GM12865 (cell line): Measurements from ENCODE around the gene KCND1.
A peak's percentile ranks its signal among the peaks of the same experiment; 100 is the strongest.

Experiments used
- DNase-seq: peaks from one replicate; pipeline ENCODE4 v3.0.0; 2010; ENCODE audit warnings: low read depth
- H3K4me3 ChIP-seq: 2 replicates; pipeline ENCODE4 v1.5.1; 2011; ENCODE audit warnings: mild to moderate bottlenecking, low read depth, low read length, control low read depth
- TF ChIP-seq, protein P1 (sequence below): IDR thresholded peaks from 2 replicates; pipeline ENCODE4 v1.5.1; 2011; ENCODE audit warnings: low read length, control low read depth, low read depth, inconsistent platforms; ENCODE audit not compliant: insufficient read depth; ENCODE audit errors: missing control alignments

KCND1 gene

GRCh38 chrX:49000636-49001035, 29.0 kb upstream of the KCND1 start:
- TF ChIP-seq, protein P1, sequence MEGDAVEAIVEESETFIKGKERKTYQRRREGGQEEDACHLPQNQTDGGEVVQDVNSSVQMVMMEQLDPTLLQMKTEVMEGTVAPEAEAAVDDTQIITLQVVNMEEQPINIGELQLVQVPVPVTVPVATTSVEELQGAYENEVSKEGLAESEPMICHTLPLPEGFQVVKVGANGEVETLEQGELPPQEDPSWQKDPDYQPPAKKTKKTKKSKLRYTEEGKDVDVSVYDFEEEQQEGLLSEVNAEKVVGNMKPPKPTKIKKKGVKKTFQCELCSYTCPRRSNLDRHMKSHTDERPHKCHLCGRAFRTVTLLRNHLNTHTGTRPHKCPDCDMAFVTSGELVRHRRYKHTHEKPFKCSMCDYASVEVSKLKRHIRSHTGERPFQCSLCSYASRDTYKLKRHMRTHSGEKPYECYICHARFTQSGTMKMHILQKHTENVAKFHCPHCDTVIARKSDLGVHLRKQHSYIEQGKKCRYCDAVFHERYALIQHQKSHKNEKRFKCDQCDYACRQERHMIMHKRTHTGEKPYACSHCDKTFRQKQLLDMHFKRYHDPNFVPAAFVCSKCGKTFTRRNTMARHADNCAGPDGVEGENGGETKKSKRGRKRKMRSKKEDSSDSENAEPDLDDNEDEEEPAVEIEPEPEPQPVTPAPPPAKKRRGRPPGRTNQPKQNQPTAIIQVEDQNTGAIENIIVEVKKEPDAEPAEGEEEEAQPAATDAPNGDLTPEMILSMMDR: no peak
- no peak overlapping the region for H3K4me3 ChIP-seq
- no peak for DNase-seq

GRCh38 chrX:48999030-48999429, 27.4 kb upstream of the KCND1 start:
- H3K4me3 ChIP-seq: no peak overlapping the region
- TF ChIP-seq, protein P1: no peak
- no peak for DNase-seq

DNA sequence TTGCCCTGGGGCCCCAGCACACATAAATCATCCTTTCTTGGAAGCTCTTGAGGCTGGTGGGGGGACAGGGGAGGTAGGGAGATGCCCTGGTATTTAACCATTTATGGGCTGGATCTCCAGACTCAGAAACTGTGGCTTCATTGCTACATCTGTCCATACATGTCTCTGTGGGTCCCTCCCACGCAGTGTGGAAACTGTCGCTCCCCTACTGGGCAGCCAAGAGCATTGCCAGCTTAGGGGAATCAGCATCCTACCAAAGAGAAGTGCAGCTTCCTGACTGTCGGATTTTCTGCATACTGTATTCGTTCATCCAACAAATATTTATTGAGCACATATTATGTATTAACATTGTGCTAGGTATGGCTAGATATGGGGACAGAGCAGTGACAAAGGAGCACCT, 26.7 kb upstream of the KCND1 start:
- H3K4me3 ChIP-seq: no peak overlapping the region
- TF ChIP-seq, protein P1: no peak
- peak; percentile 14 for DNase-seq

DNA sequence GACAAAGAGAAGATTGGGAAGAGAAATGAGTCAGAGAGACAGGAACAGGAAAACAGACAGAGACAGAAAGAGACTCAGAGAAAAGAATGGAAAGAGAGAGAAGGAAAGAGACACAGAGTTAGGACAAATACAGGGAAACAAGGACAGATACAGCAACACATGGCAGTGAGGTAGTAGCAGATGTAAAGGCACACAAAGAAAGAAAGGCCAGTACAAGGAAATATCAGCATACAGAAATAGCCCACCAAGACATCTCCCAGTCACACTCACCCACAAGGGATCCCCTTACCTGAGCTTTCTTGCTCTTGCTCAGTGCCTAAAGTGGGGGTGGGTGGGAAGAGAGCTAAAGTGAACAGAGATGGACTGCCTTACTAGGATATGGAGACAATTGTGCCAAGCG, 26.2 kb upstream of the KCND1 start:
- TF ChIP-seq, protein P1: no peak
- no peak overlapping the region for H3K4me3 ChIP-seq
- no peak for DNase-seq

DNA sequence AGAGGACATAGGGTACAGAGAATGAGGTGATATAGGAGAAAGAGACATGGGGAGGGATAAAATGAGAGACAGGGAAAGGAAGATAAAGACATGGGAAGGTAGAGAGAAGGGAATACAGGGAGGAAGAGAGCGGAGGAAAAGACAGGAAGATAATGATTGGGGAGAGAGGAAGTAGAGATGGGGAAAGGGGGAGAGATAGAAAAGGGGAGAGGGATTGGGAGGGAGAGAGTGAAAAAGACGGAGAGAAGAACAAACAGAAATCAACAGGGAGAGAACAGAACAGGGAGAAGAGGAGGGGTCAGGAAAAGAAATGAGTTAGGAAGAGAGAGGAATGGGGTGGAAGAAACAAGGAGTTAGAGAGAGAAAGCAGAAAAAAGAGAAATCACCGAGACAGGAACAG, 25.8 kb upstream of the KCND1 start:
- TF ChIP-seq, protein P1: no peak
- no peak overlapping the region for H3K4me3 ChIP-seq
- no peak for DNase-seq

- TF ChIP-seq, protein P1: no peak
- no peak for DNase-seq
- no peak overlapping the region for H3K4me3 ChIP-seq
Measured at GRCh38 chrX:48996969-48997368, 25.3 kb upstream of the KCND1 start.

DNA sequence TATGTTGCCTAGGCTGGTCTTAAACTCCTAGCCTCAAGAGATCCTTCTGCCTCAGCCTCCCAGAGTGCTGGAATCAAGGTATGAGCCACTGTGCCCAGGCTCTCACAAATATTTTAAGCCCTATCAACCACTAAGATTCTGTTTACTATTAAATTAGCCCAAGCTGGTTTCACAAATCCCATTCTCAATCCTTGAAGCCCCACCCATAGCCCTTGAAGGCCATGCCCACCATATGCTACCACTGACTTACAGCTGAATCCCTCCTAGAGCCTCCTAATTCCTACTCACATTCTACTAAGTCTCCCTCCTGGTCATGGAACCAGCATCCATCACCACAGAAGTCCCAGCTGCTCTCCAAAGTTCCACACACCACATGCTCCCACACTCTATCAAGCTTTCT, 20.7 kb upstream of the KCND1 start:
- DNase-seq: no peak
- TF ChIP-seq, protein P1: no peak
- no peak overlapping the region for H3K4me3 ChIP-seq
